BLaER1 treated with 17β-estradiol and CSF1 and Interleukin-3, amounts not matched to agents 10 nM and 100 nM (cell line): ENCODE data around the gene NAMPT.
"Not testable (repeated sequence)": the region's sequence is repeated elsewhere in the genome, so short reads cannot be mapped to it uniquely, and the experiment has no call there.

Experiments used
- H3K27ac ChIP-seq, 11 experiments: shearing (Covaris generic); formaldehyde crosslinking; 2 replicates each; pipeline ENCODE4 v1.8.1; 2022
- H3K27me3 ChIP-seq, 11 experiments: shearing (Covaris generic); formaldehyde crosslinking; 2 replicates each; pipeline ENCODE4 v1.8.1; 2022
- H3K36me3 ChIP-seq, 11 experiments: shearing (Covaris generic); formaldehyde crosslinking; 2 replicates each; pipeline ENCODE4 v1.8.1; 2022
- H3K4me1 ChIP-seq, 10 experiments: shearing (Covaris generic); formaldehyde crosslinking; 2 replicates each; pipeline ENCODE4 v1.8.1; 2022
- H3K4me2 ChIP-seq, 11 experiments: shearing (Covaris generic); formaldehyde crosslinking; 2 replicates each; pipeline ENCODE4 v1.8.1; 2022
- H3K4me3 ChIP-seq, 10 experiments: shearing (Covaris generic); formaldehyde crosslinking; 2 replicates each; pipeline ENCODE4 v1.8.1; 2022
- H3K9ac ChIP-seq, 11 experiments: shearing (Covaris generic); formaldehyde crosslinking; 2 replicates each; pipeline ENCODE4 v1.8.1; 2022
- H3K9me3 ChIP-seq, 11 experiments: shearing (Covaris generic); formaldehyde crosslinking; replicated peaks in 1 of 11; 2 replicates each; pipeline ENCODE4 v1.8.1; 2022
- H4K20me1 ChIP-seq, 11 experiments: shearing (Covaris generic); formaldehyde crosslinking; 2 replicates each; pipeline ENCODE4 v1.8.1; 2022
- Cebpa-rat ChIP-seq, 11 experiments: shearing (Covaris generic); IDR thresholded peaks; 2 replicates each; pipeline ENCODE4 v1.8.1; 2022

NAMPT gene

GRCh38 chr7:106223156-106223555, 61.6 kb downstream of the NAMPT start:
- no peak overlapping the region for H3K4me3 ChIP-seq
- no peaks in the 10 kb centered on the region for H4K20me1 ChIP-seq
- no peaks in the 10 kb centered on the region for H3K9me3 ChIP-seq
- H3K4me1 ChIP-seq: no peaks in the 10 kb centered on the region
- no peaks in the 10 kb centered on the region for H3K36me3 ChIP-seq
- TF ChIP-seq Cebpa-rat (IDR thresholded peaks at IDR 0.05): no peak
- H3K27ac ChIP-seq: no peak overlapping the region
- H3K4me2 ChIP-seq: no peak overlapping the region
- H3K9ac ChIP-seq: no peak overlapping the region
- no peaks in the 10 kb centered on the region for H3K27me3 ChIP-seq

GRCh38 chr7:106222545-106222944, 62.2 kb downstream of the NAMPT start:
- no peak overlapping the region for H3K4me3 ChIP-seq
- H3K9ac ChIP-seq: no peak overlapping the region
- H3K4me1 ChIP-seq: no peaks in the 10 kb centered on the region
- no peaks in the 10 kb centered on the region for H3K36me3 ChIP-seq
- H3K4me2 ChIP-seq: no peak overlapping the region
- H3K27ac ChIP-seq: no peak overlapping the region
- no peaks in the 10 kb centered on the region for H3K9me3 ChIP-seq
- H4K20me1 ChIP-seq: no peaks in the 10 kb centered on the region
- no peak for TF ChIP-seq Cebpa-rat (IDR thresholded peaks at IDR 0.05)
- no peaks in the 10 kb centered on the region for H3K27me3 ChIP-seq

GRCh38 chr7:106220307-106220706, 64.5 kb downstream of the NAMPT start:
- H3K4me2 ChIP-seq: no peak overlapping the region
- no peaks in the 10 kb centered on the region for H3K9me3 ChIP-seq
- no peaks in the 10 kb centered on the region for H3K36me3 ChIP-seq
- H3K4me3 ChIP-seq: no peak overlapping the region
- H3K4me1 ChIP-seq: peaks cover 0 to 11% (median 0%) of the 10 kb centered on the region in 10 experiments; a peak in 5 of 20 replicates
- no peak for TF ChIP-seq Cebpa-rat (IDR thresholded peaks at IDR 0.05)
- no peaks in the 10 kb centered on the region for H3K27me3 ChIP-seq
- no peaks in the 10 kb centered on the region for H4K20me1 ChIP-seq
- H3K27ac ChIP-seq: no peak overlapping the region
- H3K9ac ChIP-seq: no peak overlapping the region

- H4K20me1 ChIP-seq: no peaks in the 10 kb centered on the region
- H3K9me3 ChIP-seq: no peaks in the 10 kb centered on the region
- H3K4me3 ChIP-seq: no peak overlapping the region
- no peak for TF ChIP-seq Cebpa-rat (IDR thresholded peaks at IDR 0.05)
- H3K4me2 ChIP-seq: no peak overlapping the region
- no peak overlapping the region for H3K27ac ChIP-seq
- peaks cover 0 to 11% (median 0%) of the 10 kb centered on the region in 10 experiments; a peak in 5 of 20 replicates for H3K4me1 ChIP-seq
- H3K36me3 ChIP-seq: no peaks in the 10 kb centered on the region
- H3K27me3 ChIP-seq: no peaks in the 10 kb centered on the region
- H3K9ac ChIP-seq: no peak overlapping the region
Observed at GRCh38 chr7:106219170-106219569, 65.6 kb downstream of the NAMPT start.

- no peak overlapping the region for H3K27ac ChIP-seq
- no peak overlapping the region for H3K9ac ChIP-seq
- TF ChIP-seq Cebpa-rat (IDR thresholded peaks at IDR 0.05): no peak
- no peaks in the 10 kb centered on the region for H3K27me3 ChIP-seq
- no peak overlapping the region for H3K4me3 ChIP-seq
- H3K36me3 ChIP-seq: no peaks in the 10 kb centered on the region
- H3K4me1 ChIP-seq: peaks cover 0 to 11% (median 0%) of the 10 kb centered on the region in 10 experiments; a peak in 5 of 20 replicates
- no peaks in the 10 kb centered on the region for H3K9me3 ChIP-seq
- H4K20me1 ChIP-seq: no peaks in the 10 kb centered on the region
- no peak overlapping the region for H3K4me2 ChIP-seq
Observed at GRCh38 chr7:106218546-106218945, 66.2 kb downstream of the NAMPT start.

GRCh38 chr7:106216923-106217542, 67.8 kb downstream of the NAMPT start:
- Histone ChIP-seq H3K4me3 (no peak overlapping the region), H4K20me1 (no peaks in the 10 kb centered on the region), H3K27ac (no peak overlapping the region), H3K36me3 (no peaks in the 10 kb centered on the region), H3K9ac (no peak overlapping the region), H3K27me3 (no peaks in the 10 kb centered on the region), H3K9me3 (no peaks in the 10 kb centered on the region), H3K4me1 (peaks cover 0 to 11% (median 0%) of the 10 kb centered on the region in 10 experiments; a peak in 5 of 20 replicates), H3K4me2 (peak overlapping the region in 2 of 11 experiments; percentile 23 to 42; a peak in 4 of 22 replicates)
- no peak for TF ChIP-seq Cebpa-rat (IDR thresholded peaks at IDR 0.05)

GRCh38 chr7:106216517-106216922, 68.3 kb downstream of the NAMPT start:
- Histone ChIP-seq H3K9me3 (no peaks in the 10 kb centered on the region), H3K4me2 (peak overlapping the region in 3 of 11 experiments; percentile 8 to 42 (median 23); a peak in 4 of 22 replicates), H3K4me3 (no peak overlapping the region), H3K9ac (no peak overlapping the region), H3K4me1 (peaks cover 0 to 11% (median 0%) of the 10 kb centered on the region in 10 experiments; a peak in 5 of 20 replicates), H3K27me3 (no peaks in the 10 kb centered on the region), H4K20me1 (no peaks in the 10 kb centered on the region), H3K36me3 (no peaks in the 10 kb centered on the region), H3K27ac (no peak overlapping the region)
- no peak for TF ChIP-seq Cebpa-rat (IDR thresholded peaks at IDR 0.05)

- H4K20me1 ChIP-seq: no peaks in the 10 kb centered on the region
- H3K27me3 ChIP-seq: no peaks in the 10 kb centered on the region
- H3K4me1 ChIP-seq: peaks cover 0 to 11% (median 0%) of the 10 kb centered on the region in 10 experiments; a peak in 5 of 20 replicates
- H3K27ac ChIP-seq: no peak overlapping the region
- H3K4me2 ChIP-seq: peak overlapping the region in 3 of 11 experiments; percentile 8 to 42 (median 23); a peak in 3 of 22 replicates
- no peaks in the 10 kb centered on the region for H3K9me3 ChIP-seq
- no peak for TF ChIP-seq Cebpa-rat (IDR thresholded peaks at IDR 0.05)
- no peaks in the 10 kb centered on the region for H3K36me3 ChIP-seq
- no peak overlapping the region for H3K9ac ChIP-seq
- H3K4me3 ChIP-seq: no peak overlapping the region
Observed at GRCh38 chr7:106215868-106216516, 68.8 kb downstream of the NAMPT start.

GRCh38 chr7:106208944-106209343, 75.8 kb downstream of the NAMPT start:
- Histone ChIP-seq H3K4me1 (peaks cover 0 to 10% (median 8%) of the 10 kb centered on the region in 10 experiments; a peak in 11 of 20 replicates), H3K9me3 (peaks cover 0 to 10% (median 6%) of the 10 kb centered on the region in 11 experiments; a peak in 10 of 22 replicates)
- not testable (repeated sequence) for H3K9ac ChIP-seq, H3K27me3 ChIP-seq, H3K36me3 ChIP-seq, H3K4me2 ChIP-seq, H3K27ac ChIP-seq, H3K4me3 ChIP-seq, H4K20me1 ChIP-seq
